Thoracic aorta (tissue), 2 donors: ENCODE data around the gene PRDM5. TPM values are rescaled to one million over a fixed set of nuclear protein-coding genes. Genes with fewer than 3 reads are reported as not detected.
A peak's percentile ranks its signal among the peaks of the same experiment; 100 is the strongest.

Experiments used
- ATAC-seq: fragments of 150-250 bp; one replicate; pipeline ENCODE4 v1.8.0; 2017; ENCODE audit warnings: low read depth; ENCODE audit not compliant: insufficient number of reproducible peaks, low FRiP score
- DNase-seq: peaks from one replicate; pipeline ENCODE4 v3.0.0-alpha.2; 2020; ENCODE audit warnings: low spot score
- H3K27ac ChIP-seq, 2 donors: fragments of 200-600 bp; sonication (generic); 1 replicate in 1 of 2; 2 replicates in 1 of 2; pipeline ENCODE4 v1.5.1; 2016; ENCODE audit warnings: mild to moderate bottlenecking in 2 of 2, moderate library complexity in 2 of 2
- H3K27me3 ChIP-seq: fragments of 200-600 bp; sonication (generic); replicated peaks from 2 replicates; pipeline ENCODE4 v1.6.0; 2016; ENCODE audit warnings: mild to moderate bottlenecking; ENCODE audit not compliant: insufficient read depth
- H3K36me3 ChIP-seq: fragments of 200-600 bp; sonication (generic); one replicate; pipeline ENCODE4 v1.5.1; 2016
- H3K4me1 ChIP-seq, 2 donors: fragments of 200-600 bp; sonication (generic); 1 replicate in 1 of 2; 2 replicates in 1 of 2; pipeline versions ENCODE4 v1.5.1 to v1.6.0; 2016; ENCODE audit warnings: low read depth in 2 of 2, mild to moderate bottlenecking in 1 of 2; ENCODE audit not compliant: control insufficient read depth in 1 of 2
- H3K4me3 ChIP-seq: fragments of 200-600 bp; sonication (generic); 2 replicates; pipeline ENCODE4 v1.5.1; 2016; ENCODE audit warnings: mild to moderate bottlenecking
- H3K9me3 ChIP-seq: fragments of 200-600 bp; sonication (generic); 2 replicates; pipeline ENCODE4 v1.5.1; 2016
- CTCF ChIP-seq: fragments of 200-600 bp; sonication (generic); IDR thresholded peaks from one replicate; pipeline ENCODE4 v1.5.1; 2019; ENCODE audit warnings: antibody characterized with exemption
- total RNA-seq, 2 donors: library from RNA; depleted of rRNA; stranded (reverse); fragments of >200 nt; gene quantifications; one replicate each; pipeline versions ENCODE4 v1.1.0 to v1.2.3, GENCODE V29; 2016

PRDM5 gene
- total RNA-seq, 2 donors from 2014 or later = 16.6 to 19.9 TPM

- Histone ChIP-seq H3K4me1 (peaks cover 14 to 22% of the 10 kb centered on the region in 2 donors), H3K27ac (peak overlapping the region; percentile 88 to 92), H3K9me3 (no peaks in the 10 kb centered on the region), H3K36me3 (no peaks in the 10 kb centered on the region), H3K4me3 (peak overlapping the region; percentile 86), H3K27me3 (no peaks in the 10 kb centered on the region)
- DNase-seq (no peak), ATAC-seq (peak; percentile 66)
- TF ChIP-seq CTCF = no peak
Measured at GRCh38 chr4:120921456-120922380, 808 bp downstream of the PRDM5 start.

- DNase-seq = no peak
- Histone ChIP-seq H3K4me1 (peaks cover 14 to 22% of the 10 kb centered on the region in 2 donors), H3K36me3 (no peaks in the 10 kb centered on the region), H3K27me3 (no peaks in the 10 kb centered on the region), H3K9me3 (no peaks in the 10 kb centered on the region), H3K4me3 (no peak overlapping the region), H3K27ac (no peak overlapping the region)
- TF ChIP-seq CTCF = no peak
- ATAC-seq = no peak
Measured at GRCh38 chr4:120920666-120921065, 1.9 kb downstream of the PRDM5 start.

- no peak for ATAC-seq
- no peak overlapping the region for H3K4me3 ChIP-seq
- H3K9me3 ChIP-seq = no peaks in the 10 kb centered on the region
- no peaks in the 10 kb centered on the region for H3K27me3 ChIP-seq
- no peaks in the 10 kb centered on the region for H3K36me3 ChIP-seq
- H3K4me1 ChIP-seq = peaks cover 14 to 22% of the 10 kb centered on the region in 2 donors
- DNase-seq = no peak
- no peak overlapping the region for H3K27ac ChIP-seq
- TF ChIP-seq CTCF = no peak
Measured at GRCh38 chr4:120919358-120919757, 3.2 kb downstream of the PRDM5 start.

- no peaks in the 10 kb centered on the region for H3K36me3 ChIP-seq
- H3K27ac ChIP-seq = no peak overlapping the region
- H3K9me3 ChIP-seq = no peaks in the 10 kb centered on the region
- no peak for TF ChIP-seq CTCF
- no peak overlapping the region for H3K4me3 ChIP-seq
- ATAC-seq (no peak), DNase-seq (no peak)
- H3K4me1 ChIP-seq = peaks cover 14 to 22% of the 10 kb centered on the region in 2 donors
- H3K27me3 ChIP-seq = no peaks in the 10 kb centered on the region
Measured at GRCh38 chr4:120918788-120919187, 3.7 kb downstream of the PRDM5 start.

GRCh38 chr4:120918092-120918491 lies 4.4 kb downstream of the PRDM5 start:
- no peaks in the 10 kb centered on the region for H3K9me3 ChIP-seq
- no peak overlapping the region for H3K4me3 ChIP-seq
- DNase-seq (no peak), ATAC-seq (no peak)
- no peaks in the 10 kb centered on the region for H3K36me3 ChIP-seq
- no peak overlapping the region for H3K27ac ChIP-seq
- peaks cover 14 to 22% of the 10 kb centered on the region in 2 donors for H3K4me1 ChIP-seq
- no peak for TF ChIP-seq CTCF
- no peaks in the 10 kb centered on the region for H3K27me3 ChIP-seq
